ENCODE data around the gene MAP1LC3B2.

MAP1LC3B2 gene

GRCh38 chr12:116538076-116538591, 21.0 kb upstream of the MAP1LC3B2 start:
- DNase-seq, result no peak

GRCh38 chr12:116538682-116539305, 20.4 kb upstream of the MAP1LC3B2 start:
- no peak for DNase-seq

- DNase-seq, result no peak
These were observed 19.8 kb upstream of the MAP1LC3B2 start for GRCh38 chr12:116539361-116539771.

GRCh38 chr12:116539905-116540482, 19.2 kb upstream of the MAP1LC3B2 start:
- no peak for DNase-seq

DNA sequence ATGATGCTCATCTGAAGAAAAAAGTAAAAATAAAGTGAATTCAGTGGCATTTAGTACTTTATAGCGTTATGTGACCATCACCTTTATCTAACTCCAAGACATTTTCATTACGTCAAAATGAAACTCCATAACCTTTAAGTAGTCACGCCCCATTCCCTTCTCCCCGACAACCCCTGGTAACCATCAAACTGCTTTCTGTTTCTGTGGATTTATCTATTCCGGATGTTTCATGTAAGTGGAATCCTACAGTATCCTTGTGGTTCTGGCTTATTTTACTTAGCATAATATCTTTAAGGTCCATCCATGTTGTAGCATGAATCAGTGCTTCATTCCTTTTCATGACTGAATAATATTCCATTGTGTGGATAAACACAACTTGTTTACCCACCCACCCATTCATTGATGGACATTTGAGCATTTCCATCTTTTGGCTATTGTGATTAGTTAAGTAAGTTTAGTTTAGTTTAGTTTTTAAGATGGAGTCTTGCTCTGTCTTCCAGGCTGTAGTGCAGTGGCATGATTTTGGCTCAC, 18.5 kb upstream of the MAP1LC3B2 start:
- DNase-seq, result no peak

- DNase-seq, result no peak
These were observed 17.4 kb upstream of the MAP1LC3B2 start for GRCh38 chr12:116541547-116542344.

DNA sequence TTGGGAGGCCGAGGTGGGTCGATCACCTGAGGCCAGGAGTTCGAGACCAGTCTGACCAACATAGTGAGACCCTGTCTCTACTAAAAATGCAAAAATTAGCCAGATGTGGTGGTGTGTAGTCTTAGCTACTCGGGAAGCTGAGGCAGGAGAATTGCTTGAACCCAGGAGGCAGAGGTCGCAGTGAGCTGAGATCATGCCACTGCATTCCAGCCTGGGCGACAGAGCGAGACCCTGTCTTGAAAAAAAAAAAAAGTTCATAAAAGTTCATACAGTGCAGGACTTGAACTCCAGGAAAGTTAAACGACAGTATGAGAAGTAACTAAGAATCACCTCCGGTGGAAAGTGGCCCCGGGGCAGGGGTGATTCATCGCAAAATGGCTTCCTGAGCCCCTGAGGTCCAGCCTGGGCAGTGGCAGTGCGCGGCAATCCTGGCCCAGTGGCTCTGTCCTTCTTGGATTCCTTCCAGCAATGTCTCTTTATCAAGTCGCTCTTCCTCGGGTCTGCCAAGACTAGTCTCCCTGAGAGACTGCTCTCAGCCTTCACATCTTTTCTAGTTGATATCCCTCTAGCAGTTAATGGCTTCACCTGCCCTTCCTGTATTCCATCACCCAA, 16.7 kb upstream of the MAP1LC3B2 start:
- no peak for DNase-seq

DNA sequence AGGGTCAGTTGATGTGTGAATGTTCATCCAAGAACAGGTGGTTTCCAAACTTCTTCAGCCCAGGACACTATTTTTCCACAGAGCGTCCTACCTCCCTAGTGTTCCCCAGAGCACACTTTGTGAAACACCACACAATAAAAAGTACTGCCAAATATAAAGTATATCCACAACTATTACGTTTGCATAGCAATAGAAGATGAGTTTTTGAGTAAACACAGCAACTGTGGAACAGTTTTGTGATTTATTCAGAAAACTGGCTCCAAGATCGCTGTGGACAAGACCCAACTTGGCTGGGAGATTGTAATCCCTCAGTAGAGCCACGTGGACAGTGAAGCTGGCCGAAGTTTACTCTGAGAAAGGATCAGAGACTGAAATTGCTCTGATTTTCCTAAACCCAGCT, 14.5 kb upstream of the MAP1LC3B2 start:
- no peak for DNase-seq

DNA sequence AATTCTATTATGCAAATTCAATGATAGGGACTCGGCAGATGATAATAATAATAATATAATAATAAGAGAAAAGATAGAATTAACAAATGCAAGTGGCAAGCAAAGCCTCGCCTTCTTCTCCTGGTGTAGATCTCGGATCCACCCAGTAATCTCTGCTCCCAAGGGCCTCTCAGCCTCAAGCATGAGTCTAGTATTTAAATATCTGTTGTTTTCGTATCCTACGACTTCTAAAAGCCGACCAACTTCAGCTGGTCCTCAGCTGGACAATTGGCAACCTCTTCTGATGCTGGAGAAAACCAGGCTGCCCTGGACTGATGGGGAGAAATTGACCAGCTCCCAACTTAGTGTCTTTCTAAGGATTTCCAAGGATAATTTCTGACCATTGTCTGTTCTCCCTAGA, 14.0 kb upstream of the MAP1LC3B2 start:
- DNase-seq, result no peak

DNA sequence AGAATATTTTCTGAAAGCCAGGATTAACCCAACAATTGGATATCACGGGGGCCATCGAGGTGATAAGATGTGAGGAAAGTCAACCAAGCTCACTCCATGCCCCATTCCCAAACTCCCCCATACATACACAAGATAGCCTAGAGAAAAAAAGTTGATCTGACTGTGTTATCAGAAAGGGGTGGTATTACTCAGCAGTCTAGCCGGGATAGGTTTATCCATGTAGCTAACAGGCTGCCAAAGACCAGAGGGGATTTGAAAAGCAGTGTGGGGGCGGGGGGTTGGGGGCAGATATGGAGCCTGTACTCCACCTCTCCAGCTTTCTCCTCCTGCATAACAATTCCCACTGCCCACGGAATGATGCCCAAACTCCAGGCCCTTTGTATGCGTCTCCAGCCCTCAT, 13.2 kb upstream of the MAP1LC3B2 start:
- no peak for DNase-seq

DNA sequence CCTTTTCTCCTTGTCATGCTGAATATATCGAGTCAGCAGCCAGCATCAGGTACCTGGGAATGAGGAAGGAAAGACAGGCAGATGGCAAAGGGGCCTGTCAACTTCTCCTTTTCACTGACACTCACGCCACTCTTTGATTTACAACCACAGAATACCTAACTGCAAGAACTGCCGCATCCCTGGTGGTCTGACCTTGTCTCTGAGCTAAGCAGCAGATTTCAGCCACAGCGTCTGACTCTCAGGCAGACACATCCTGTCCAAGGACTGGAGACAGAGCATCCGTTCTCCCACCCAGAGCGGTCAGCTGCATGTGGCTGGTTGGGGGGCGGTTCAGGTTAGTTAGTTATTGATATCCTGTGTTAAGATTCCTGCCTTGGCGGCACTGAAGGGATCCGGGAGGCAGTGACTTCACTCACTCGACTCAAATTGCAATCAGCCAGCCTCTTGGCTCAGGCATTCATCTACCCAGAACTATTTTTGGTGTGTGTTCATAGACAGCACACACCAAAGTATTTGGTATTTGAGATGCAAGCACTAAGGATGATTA, 11.2 kb upstream of the MAP1LC3B2 start:
- DNase-seq, result no peak

- DNase-seq, result no peak
These were observed 9.2 kb upstream of the MAP1LC3B2 start for GRCh38 chr12:116549993-116550392.

GRCh38 chr12:116551151-116551550, 8.0 kb upstream of the MAP1LC3B2 start:
- no peak for DNase-seq

DNA sequence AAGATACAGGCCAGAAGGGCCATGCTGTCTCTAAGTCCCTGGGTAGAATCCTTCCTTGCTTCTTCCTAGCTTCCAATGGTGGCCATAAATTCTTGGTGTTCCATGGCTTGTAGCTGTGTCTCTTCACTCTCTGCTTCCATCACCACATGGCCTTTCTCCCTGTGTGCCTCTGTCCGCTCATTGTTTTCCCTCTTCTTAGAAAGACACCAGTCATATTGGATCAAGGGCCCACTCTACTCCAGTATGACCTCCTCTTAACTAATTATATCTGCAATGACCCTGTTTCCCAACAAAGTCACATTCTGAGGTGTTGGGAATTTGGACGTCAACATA, 7.6 kb upstream of the MAP1LC3B2 start:
- DNase-seq, result no peak

DNA sequence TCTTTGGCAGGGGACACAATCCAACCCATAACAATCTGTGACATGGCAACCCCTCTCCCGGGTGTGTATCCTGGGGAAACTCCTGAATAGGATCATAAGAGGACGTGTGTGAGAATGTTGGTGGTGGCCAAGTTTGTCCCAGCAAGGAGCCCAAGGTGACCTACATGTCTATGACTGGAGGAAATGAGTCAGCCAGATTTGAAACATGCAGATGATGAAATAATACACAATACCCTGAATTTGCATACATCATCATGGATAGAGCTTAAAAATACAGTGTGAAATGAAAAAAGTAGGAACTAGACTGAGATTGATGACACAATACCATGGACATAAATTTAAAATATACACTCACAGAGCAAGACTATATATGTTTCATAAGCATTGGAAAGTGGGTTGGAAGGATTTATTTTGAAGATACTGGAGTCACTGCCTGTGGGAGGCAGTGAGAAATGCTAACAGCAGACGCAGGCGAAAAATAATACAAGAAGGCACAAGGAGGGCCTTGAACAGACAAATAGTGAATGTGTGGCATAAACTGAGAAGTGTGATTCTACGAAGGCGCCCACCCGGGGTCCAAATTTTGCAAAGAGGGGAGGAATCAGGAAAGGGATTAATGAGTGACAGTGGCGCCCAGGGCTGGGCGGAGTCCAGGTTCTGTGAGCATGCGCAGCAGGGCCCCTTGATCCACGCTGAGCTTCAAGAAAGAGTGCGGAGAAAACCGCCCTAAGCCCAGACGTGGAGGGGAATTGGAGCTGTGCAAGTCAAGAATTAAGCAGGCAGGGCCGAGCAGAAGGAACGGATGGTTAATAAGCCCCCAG, 7.0 kb upstream of the MAP1LC3B2 start:
- no peak for DNase-seq

DNA sequence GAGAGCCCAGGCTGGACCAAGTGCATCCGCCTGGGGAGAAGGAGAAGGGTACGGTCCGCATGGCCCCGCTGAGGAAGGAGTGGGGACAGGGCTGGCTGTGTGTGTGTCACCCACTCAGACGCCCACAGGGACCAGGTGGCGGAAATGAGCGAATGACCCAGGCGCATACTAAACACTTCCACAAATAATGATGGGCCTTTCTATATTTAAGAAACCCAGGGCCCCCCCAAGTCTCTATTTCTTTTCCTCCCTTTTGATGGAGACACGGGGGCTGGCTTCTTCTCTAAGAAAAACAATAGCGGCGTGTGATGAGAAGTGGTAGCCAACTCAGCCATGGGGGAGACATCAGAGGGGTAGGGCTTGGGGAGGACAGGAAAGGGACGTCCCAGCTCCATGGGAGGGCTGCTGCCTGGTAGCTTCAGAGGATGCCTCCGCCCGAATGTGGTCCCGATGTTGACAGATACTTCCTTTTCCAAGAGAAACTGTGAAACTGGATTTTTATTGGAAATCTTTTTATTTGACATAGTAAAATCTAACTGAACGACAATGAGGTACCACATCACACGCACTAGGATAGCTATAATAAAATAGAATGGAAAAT, 6.3 kb upstream of the MAP1LC3B2 start:
- no peak for DNase-seq

- DNase-seq, result no peak
These were observed 2.7 kb upstream of the MAP1LC3B2 start for GRCh38 chr12:116556356-116556952.

DNA sequence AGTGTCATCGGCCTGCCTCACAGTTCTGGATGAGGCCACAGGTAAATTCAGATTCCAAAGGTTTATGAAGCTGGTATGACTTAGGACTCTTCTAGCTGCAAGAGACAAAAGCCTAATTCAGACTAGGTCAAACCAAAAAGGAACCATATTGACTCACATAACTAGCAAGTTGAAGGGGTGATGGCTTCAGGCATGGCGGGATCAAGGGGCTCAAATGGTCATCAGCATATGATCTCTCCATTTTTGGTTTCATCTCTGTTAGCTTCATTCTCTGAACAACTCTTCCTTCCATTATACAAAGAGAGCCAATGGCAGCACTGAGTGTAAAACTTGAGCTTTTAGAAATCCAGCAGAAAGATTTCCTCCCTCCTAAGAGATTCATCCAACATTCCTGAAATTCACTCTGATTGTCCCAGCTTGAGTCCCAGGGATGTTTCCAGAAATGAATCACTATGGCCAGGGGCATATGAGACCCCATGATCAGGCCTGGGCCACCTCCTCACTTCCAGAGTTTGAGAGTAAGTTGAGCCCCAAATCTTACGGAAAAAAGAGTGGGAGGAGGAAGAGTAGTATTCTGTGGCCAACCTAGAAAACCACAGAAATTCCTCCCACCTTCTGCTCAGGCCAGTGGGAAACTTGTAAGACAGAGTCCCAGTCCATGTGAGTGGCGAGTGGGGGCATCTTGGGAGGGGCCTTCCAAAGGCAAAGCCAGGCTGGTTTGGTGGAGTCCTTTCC, 2.0 kb upstream of the MAP1LC3B2 start:
- DNase-seq, result no peak

DNA sequence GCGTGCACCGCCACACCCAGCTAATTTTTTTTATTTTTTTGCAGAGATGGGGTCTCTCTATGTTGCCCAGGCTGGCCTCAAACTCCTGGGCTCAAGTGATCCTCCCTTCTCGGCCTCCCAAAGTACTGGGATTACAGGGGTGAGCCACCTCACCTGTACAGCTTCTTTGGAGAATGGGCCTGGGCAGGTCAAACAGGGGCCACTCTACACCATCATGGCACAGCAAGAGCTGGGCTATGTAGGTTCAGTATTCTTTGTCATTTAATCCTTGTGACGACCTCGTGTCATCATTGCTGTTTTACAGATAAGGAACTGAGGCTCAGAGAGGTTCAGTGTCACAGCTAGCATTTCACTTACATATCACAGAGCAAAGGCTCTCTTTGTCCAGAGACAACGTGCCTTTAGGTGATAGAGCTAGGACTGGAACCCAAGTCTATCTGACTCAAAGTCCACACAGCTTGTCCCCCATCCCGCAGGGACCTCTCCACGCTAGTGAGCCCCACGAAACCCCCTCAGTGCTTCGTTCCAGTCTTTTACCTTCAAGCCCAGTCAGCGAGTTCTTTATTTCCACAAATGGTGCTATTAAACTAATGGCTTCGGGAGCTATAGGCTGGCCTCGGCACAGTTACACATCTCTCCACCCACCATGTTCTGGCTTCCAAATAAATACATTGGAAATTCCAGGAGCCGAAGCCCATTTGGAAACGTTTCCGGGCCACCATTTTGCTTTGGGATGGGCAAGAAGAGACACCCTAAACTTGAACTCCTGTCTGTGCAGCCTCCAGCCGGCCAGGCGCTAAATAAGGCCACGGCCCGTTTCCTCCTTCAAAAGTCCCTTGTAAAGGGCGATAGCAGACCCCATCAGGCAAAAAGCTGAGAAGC, 660 bp upstream of the MAP1LC3B2 start:
- DNase-seq, result no peak
